CD4-positive, alpha-beta T cell (primary cell): ENCODE results near the gene SNORC. TPM values are rescaled to one million over a fixed set of nuclear protein-coding genes. Genes with fewer than 3 reads are reported as not detected.

Experiments
- ATAC-seq: fragments of 200-7000 bp; cut with Tn5 transposase; one replicate; pipeline ENCODE4 v1.10.0; 2022; ENCODE audit warnings: mild to moderate bottlenecking; ENCODE audit not compliant: poor library complexity
- CTCF ChIA-PET: fragments of 350-600 bp; sonication (Branson Sonifier 250); formaldehyde crosslinking; loops from one replicate; lab custom pipeline; 2021; ENCODE audit warnings: antibody characterized with exemption, inconsistent platforms; lab: Charles Lee
- POLR2A ChIA-PET: fragments of 350-600 bp; sonication (Branson Sonifier 250); formaldehyde crosslinking; loops from one replicate; lab custom pipeline; 2021; ENCODE audit warnings: antibody characterized with exemption, inconsistent platforms; lab: Charles Lee
- DNase-seq, 14 experiments: peaks; one replicate each; pipeline ENCODE4 v3.0.0-alpha.2; 2013 to 2020; ENCODE audit warnings: mixed read lengths in 2 of 14
- H3K27ac ChIP-seq, 2 donors: one replicate each; pipeline versions ENCODE4 v1.5.1 to v1.7.0; 2013; ENCODE audit warnings: low read length in 2 of 2, low read depth in 1 of 2, mild to moderate bottlenecking in 1 of 2
- H3K27me3 ChIP-seq, 2 experiments: 1 replicate in 1 of 2; 2 replicates in 1 of 2; pipeline versions ENCODE4 v1.6.1 to v1.7.0; 2013; ENCODE audit warnings: low read length in 2 of 2, control low read depth in 1 of 2, mild to moderate bottlenecking in 1 of 2, moderate library complexity in 1 of 2; ENCODE audit not compliant: insufficient read depth in 2 of 2, control insufficient read depth in 1 of 2
- H3K36me3 ChIP-seq: one replicate; pipeline ENCODE4 v1.6.1; 2013; ENCODE audit warnings: low read length, control low read depth; ENCODE audit not compliant: insufficient read depth
- H3K4me1 ChIP-seq: one replicate; pipeline ENCODE4 v1.6.1; 2013; ENCODE audit warnings: low read length, control low read depth; ENCODE audit not compliant: insufficient read depth
- H3K4me3 ChIP-seq: one replicate; pipeline ENCODE4 v1.5.1; 2013; ENCODE audit warnings: mild to moderate bottlenecking, low read length, moderate library complexity
- H3K9me3 ChIP-seq, 2 experiments: 1 replicate in 1 of 2; 2 replicates in 1 of 2; pipeline versions ENCODE4 v1.6.1 to v1.7.0; 2013; ENCODE audit warnings: low read length in 2 of 2, mild to moderate bottlenecking in 2 of 2, control low read depth in 1 of 2, moderate library complexity in 1 of 2; ENCODE audit not compliant: control insufficient read depth in 1 of 2, insufficient read depth in 1 of 2
- H3K27ac Mint-ChIP-seq: one replicate; pipeline ENCODE4 v1.8.0; 2020; ENCODE audit warnings: mixed read lengths
- H3K27me3 Mint-ChIP-seq: one replicate; pipeline ENCODE4 v1.8.0; 2021; ENCODE audit warnings: mixed read lengths
- H3K36me3 Mint-ChIP-seq: one replicate; pipeline ENCODE4 v1.8.0; 2021; ENCODE audit warnings: low read depth, mixed read lengths
- H3K4me1 Mint-ChIP-seq: one replicate; pipeline ENCODE4 v1.8.0; 2021; ENCODE audit warnings: low read depth, mixed read lengths
- H3K4me3 Mint-ChIP-seq: one replicate; pipeline ENCODE4 v1.8.0; 2020; ENCODE audit warnings: mild to moderate bottlenecking, mixed read lengths
- H3K9me3 Mint-ChIP-seq: one replicate; pipeline ENCODE4 v1.8.0; 2020; ENCODE audit warnings: mixed read lengths
- intact Hi-C, 2 experiments: fragments of 100-400 bp; cut with DNase I in 1 of 2; cut with micrococcal nuclease in 1 of 2; formaldehyde crosslinking; loops; one replicate each; pipeline versions ENCODE4 v1.15.1 to v1.9.0; 2023 to 2025; cut with DNase I, micrococcal nuclease
- total RNA-seq, 174 experiments: library from RNA in 2 of 174; stranded (reverse) in 2 of 174; gene quantifications; one replicate each; pipeline ENCODE4 v1.2.3 and lab custom pipeline; 2021 to 2026
- TF ChIP-seq, protein P1 (sequence below): fragments of 200-600 bp; IDR thresholded peaks from one replicate; pipeline ENCODE4 v1.8.0; 2022; ENCODE audit warnings: antibody characterized with exemption, mild to moderate bottlenecking

Gene SNORC
- total RNA-seq, 2 experiments from 2014 or later: 1.2 TPM

DNA sequence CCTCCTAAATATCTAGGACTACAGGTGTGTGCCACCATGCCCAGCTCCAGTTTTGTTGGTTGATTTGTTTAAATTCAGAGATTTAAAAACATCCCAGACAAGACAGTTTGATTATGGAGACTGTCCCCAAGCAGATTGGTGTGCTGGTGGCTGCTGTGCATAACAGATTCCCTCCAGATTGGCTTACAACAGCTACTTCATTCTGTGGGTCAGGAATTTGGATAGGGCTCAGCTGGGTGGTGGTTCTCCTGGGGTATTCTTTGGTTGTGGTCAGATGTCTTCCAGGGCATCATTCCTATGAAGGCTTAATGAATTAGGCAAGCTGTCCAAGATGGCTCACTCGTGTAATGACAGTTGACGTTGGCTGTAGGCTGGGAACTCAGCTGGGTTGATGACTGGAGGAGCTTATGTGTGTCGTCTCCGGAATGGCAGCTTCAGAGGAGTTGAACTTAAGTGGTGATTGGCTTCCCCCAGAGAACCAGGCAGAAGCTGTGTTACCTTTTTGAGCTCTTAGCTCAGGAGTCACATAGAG lies 10.6 kb upstream of the SNORC start:
- Histone ChIP-seq H3K27ac (no peak overlapping the region), H3K27me3 (no peaks in the 10 kb centered on the region), H3K4me1 (no peaks in the 10 kb centered on the region), H3K9me3 (no peaks in the 10 kb centered on the region), H3K4me3 (no peak overlapping the region), H3K36me3 (peaks cover 38% of the 10 kb centered on the region)
- no peak for ATAC-seq
- no peaks in the 10 kb centered on the region for H3K9me3 Mint-ChIP-seq
- TF ChIP-seq, protein P1, sequence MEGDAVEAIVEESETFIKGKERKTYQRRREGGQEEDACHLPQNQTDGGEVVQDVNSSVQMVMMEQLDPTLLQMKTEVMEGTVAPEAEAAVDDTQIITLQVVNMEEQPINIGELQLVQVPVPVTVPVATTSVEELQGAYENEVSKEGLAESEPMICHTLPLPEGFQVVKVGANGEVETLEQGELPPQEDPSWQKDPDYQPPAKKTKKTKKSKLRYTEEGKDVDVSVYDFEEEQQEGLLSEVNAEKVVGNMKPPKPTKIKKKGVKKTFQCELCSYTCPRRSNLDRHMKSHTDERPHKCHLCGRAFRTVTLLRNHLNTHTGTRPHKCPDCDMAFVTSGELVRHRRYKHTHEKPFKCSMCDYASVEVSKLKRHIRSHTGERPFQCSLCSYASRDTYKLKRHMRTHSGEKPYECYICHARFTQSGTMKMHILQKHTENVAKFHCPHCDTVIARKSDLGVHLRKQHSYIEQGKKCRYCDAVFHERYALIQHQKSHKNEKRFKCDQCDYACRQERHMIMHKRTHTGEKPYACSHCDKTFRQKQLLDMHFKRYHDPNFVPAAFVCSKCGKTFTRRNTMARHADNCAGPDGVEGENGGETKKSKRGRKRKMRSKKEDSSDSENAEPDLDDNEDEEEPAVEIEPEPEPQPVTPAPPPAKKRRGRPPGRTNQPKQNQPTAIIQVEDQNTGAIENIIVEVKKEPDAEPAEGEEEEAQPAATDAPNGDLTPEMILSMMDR: no peak
- no peaks in the 10 kb centered on the region for H3K27me3 Mint-ChIP-seq
- intact Hi-C loops: loop anchor here in 1 of 2 experiments (10.0 kb wide), 1 partner anchor 195 kb away; no protein-coding TSS in a partner anchor
- DNase-seq: no peak
- ChIA-PET CTCF (no interaction called here), POLR2A (no interaction called here)
- no peaks in the 10 kb centered on the region for H3K4me1 Mint-ChIP-seq
- no peak overlapping the region for H3K4me3 Mint-ChIP-seq
- no peak overlapping the region for H3K27ac Mint-ChIP-seq
- peaks cover 68% of the 10 kb centered on the region for H3K36me3 Mint-ChIP-seq

DNA sequence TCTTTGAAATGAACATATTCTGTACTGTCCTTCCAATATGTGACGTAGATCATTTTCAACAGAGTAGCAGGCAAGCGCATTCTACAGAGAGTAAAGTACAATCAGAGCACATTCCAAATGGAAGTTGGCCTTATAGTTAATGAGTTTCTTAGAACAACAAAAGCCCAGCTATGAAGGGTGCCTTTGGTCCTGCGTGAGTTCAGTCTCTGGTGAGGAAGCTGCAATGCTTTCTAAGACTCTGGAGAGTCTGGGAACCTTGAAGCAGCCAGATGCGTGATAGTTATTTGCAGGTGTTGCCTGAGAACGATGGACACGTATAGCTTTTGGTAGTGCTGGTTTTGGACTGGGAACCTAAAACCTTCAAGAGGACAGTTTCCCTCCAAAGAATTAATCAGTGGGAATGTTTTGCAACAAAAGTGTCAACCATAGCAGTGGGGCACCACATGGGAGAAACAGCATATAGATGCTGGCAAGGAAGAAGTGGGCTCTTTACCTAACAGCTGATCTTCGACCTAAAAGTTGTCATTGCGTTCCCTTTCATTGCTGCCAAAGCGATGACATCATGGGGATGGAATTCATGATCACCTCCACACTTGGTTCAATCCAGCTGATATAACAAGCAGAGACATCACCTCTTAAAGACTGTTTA lies 9.3 kb upstream of the SNORC start:
- no peaks in the 10 kb centered on the region for H3K9me3 Mint-ChIP-seq
- H3K27ac Mint-ChIP-seq: no peak overlapping the region
- DNase-seq (no peak), ATAC-seq (no peak)
- ChIA-PET CTCF (no interaction called here), POLR2A (interaction anchor here (0.6 kb wide), 1 partner anchor 9 kb away, joined by 3 read pairs; no protein-coding TSS in a partner anchor)
- intact Hi-C loops: loop anchor here in 1 of 2 experiments (10.0 kb wide), 1 partner anchor 174 kb away; the partner anchor contains the start of gene NEU2
- peaks cover 31% of the 10 kb centered on the region for H3K36me3 ChIP-seq
- H3K4me3 ChIP-seq: no peak overlapping the region
- no peaks in the 10 kb centered on the region for H3K4me1 ChIP-seq
- TF ChIP-seq, protein P1: no peak
- no peaks in the 10 kb centered on the region for H3K27me3 Mint-ChIP-seq
- no peaks in the 10 kb centered on the region for H3K9me3 ChIP-seq
- no peaks in the 10 kb centered on the region for H3K27me3 ChIP-seq
- peaks cover 55% of the 10 kb centered on the region for H3K36me3 Mint-ChIP-seq
- no peaks in the 10 kb centered on the region for H3K4me1 Mint-ChIP-seq
- no peak overlapping the region for H3K27ac ChIP-seq
- H3K4me3 Mint-ChIP-seq: no peak overlapping the region

DNA sequence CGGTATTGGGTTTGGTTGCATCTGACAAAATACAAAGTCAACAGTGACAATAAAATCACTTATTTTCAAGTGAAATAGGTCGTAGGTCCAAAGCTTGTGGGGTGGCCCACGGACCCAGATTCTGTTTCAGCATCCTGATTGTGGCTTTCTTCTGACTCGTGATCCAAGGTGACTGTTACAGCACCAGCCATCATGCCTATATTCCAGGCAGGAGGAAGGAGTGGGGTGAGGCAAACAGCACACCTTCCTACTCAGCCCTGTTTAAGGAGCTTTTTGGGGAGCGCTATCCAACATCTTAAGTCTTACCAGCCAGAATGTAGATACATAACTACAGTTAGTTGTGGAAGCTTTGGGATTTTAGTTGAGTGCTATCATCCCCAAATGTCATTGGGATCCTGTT lies 8.7 kb upstream of the SNORC start:
- Mint-ChIP-seq H3K4me1 (no peaks in the 10 kb centered on the region), H3K4me3 (no peak overlapping the region), H3K27ac (no peak overlapping the region), H3K27me3 (no peaks in the 10 kb centered on the region), H3K9me3 (no peaks in the 10 kb centered on the region), H3K36me3 (peaks cover 49% of the 10 kb centered on the region)
- intact Hi-C loops: loop anchor here in 1 of 2 experiments (10.0 kb wide), 1 partner anchor 173 kb away; the partner anchor contains the start of gene NEU2
- ATAC-seq: no peak
- Histone ChIP-seq H3K27me3 (no peaks in the 10 kb centered on the region), H3K4me3 (no peak overlapping the region), H3K27ac (no peak overlapping the region), H3K9me3 (no peaks in the 10 kb centered on the region), H3K36me3 (peaks cover 26% of the 10 kb centered on the region), H3K4me1 (no peaks in the 10 kb centered on the region)
- CTCF ChIA-PET: no interaction called here
- DNase-seq: no peak
- POLR2A ChIA-PET: no interaction called here
- TF ChIP-seq, protein P1: no peak
